Liver (tissue), 9 donors: ENCODE data around the gene AKT1S1. TPM values are rescaled to one million over a fixed set of nuclear protein-coding genes. Genes with fewer than 3 reads are reported as not detected.

ENCODE experiments used
- DNase-seq: peaks from one replicate; pipeline ENCODE4 v3.0.0-alpha.2; 2017; ENCODE audit warnings: low spot score
- H3K27ac ChIP-seq, 2 donors: one replicate each; pipeline ENCODE4 v1.7.0; 2013; ENCODE audit warnings: inconsistent platforms in 2 of 2, low read length in 2 of 2, control low read depth in 1 of 2, low read depth in 1 of 2, mild to moderate bottlenecking in 1 of 2
- H3K27me3 ChIP-seq, 4 donors: one replicate each; pipeline versions ENCODE4 v1.6.1 to v1.7.0; 2013; ENCODE audit warnings: low read length in 3 of 4, inconsistent platforms in 1 of 4, mild to moderate bottlenecking in 1 of 4, moderate library complexity in 1 of 4; ENCODE audit not compliant: control insufficient read depth in 4 of 4, insufficient read depth in 4 of 4
- H3K36me3 ChIP-seq, 4 donors: one replicate each; pipeline versions ENCODE4 v1.6.1 to v1.7.0; 2013; ENCODE audit warnings: low read length in 3 of 4, mild to moderate bottlenecking in 3 of 4, low read depth in 1 of 4, moderate library complexity in 1 of 4; ENCODE audit not compliant: control insufficient read depth in 4 of 4, insufficient read depth in 3 of 4
- H3K4me1 ChIP-seq, 4 donors: one replicate each; pipeline versions ENCODE4 v1.6.1 to v1.7.0; 2013; ENCODE audit warnings: low read length in 3 of 4, mild to moderate bottlenecking in 3 of 4, moderate library complexity in 1 of 4; ENCODE audit not compliant: control insufficient read depth in 4 of 4, insufficient read depth in 4 of 4
- H3K4me3 ChIP-seq, 3 donors: one replicate each; pipeline versions ENCODE4 v1.6.1 to v1.7.0; 2013; ENCODE audit warnings: low read length in 3 of 3, control low read depth in 1 of 3, low read depth in 1 of 3, mild to moderate bottlenecking in 1 of 3
- H3K9ac ChIP-seq, 2 donors: one replicate each; pipeline ENCODE4 v1.7.0; 2013; ENCODE audit warnings: low read length in 2 of 2, mild to moderate bottlenecking in 2 of 2, moderate library complexity in 2 of 2, control low read depth in 1 of 2, low read depth in 1 of 2
- H3K9me3 ChIP-seq, 4 donors: one replicate each; pipeline versions ENCODE4 v1.6.1 to v1.7.0; 2013; ENCODE audit warnings: low read length in 3 of 4; ENCODE audit not compliant: control insufficient read depth in 4 of 4
- FOXA1 ChIP-seq: IDR thresholded peaks from 2 replicates; pipeline ENCODE4 v1.6.1; 2016; ENCODE audit warnings: antibody characterized with exemption
- FOXA2 ChIP-seq: IDR thresholded peaks from 2 replicates; pipeline ENCODE4 v1.6.1; 2016; ENCODE audit warnings: antibody characterized with exemption
- GABPA ChIP-seq, 2 donors: IDR thresholded peaks in 1 of 2; conservative IDR thresholded peaks in 1 of 2; 2 replicates each; pipeline ENCODE4 v1.6.1; 2016; ENCODE audit warnings: antibody characterized with exemption in 2 of 2, mild to moderate bottlenecking in 1 of 2, moderate library complexity in 1 of 2
- HNF4A ChIP-seq, 2 donors: conservative IDR thresholded peaks; 2 replicates each; pipeline ENCODE4 v1.6.1; 2016; ENCODE audit warnings: antibody characterized with exemption in 2 of 2, mild to moderate bottlenecking in 2 of 2
- HNF4G ChIP-seq: IDR thresholded peaks from 2 replicates; pipeline ENCODE4 v1.6.1; 2016; ENCODE audit warnings: antibody characterized with exemption
- JUND ChIP-seq, 2 donors: IDR thresholded peaks; 2 replicates each; pipeline ENCODE4 v1.6.1; 2016; ENCODE audit warnings: antibody characterized with exemption in 2 of 2
- RAD21 ChIP-seq, 2 donors: IDR thresholded peaks; 2 replicates each; pipeline ENCODE4 v1.6.1; 2016; ENCODE audit warnings: antibody characterized with exemption in 2 of 2, mild to moderate bottlenecking in 2 of 2
- RXRA ChIP-seq, 2 donors: IDR thresholded peaks; 2 replicates each; pipeline ENCODE4 v1.6.1; 2017 to 2018; ENCODE audit warnings: antibody characterized with exemption in 2 of 2, mild to moderate bottlenecking in 1 of 2
- SP1 ChIP-seq: IDR thresholded peaks from 2 replicates; pipeline ENCODE4 v1.6.1; 2018; ENCODE audit warnings: antibody characterized with exemption, mild to moderate bottlenecking
- TAF1 ChIP-seq: conservative IDR thresholded peaks from 2 replicates; pipeline ENCODE4 v1.6.1; 2016; ENCODE audit warnings: antibody characterized with exemption, mild to moderate bottlenecking
- YY1 ChIP-seq: IDR thresholded peaks from 2 replicates; pipeline ENCODE4 v1.6.1; 2016; ENCODE audit warnings: antibody characterized with exemption, mild to moderate bottlenecking
- WGBS: extraction: QIAGEN DNeasy Blood & Tissue Kit; methylation state at CpG from one replicate; pipeline ENCODE4 v1.1.7; 2013; 5-methylcytosine and 5-hydroxymethylcytosine counted together
- polyA plus RNA-seq, 2 donors: library from polyadenylated mRNA; stranded (reverse) in 1 of 2; unstranded in 1 of 2; fragments of 200-250 nt in 1 of 2; fragments of >200 nt in 1 of 2; fragmentation: Nextera tagmentation in 1 of 2; extraction: Ambion mirVana in 1 of 2; gene quantifications; one replicate each; pipeline versions ENCODE4 v1.2.1 to v1.2.3, GENCODE V29; 2013 to 2015
- total RNA-seq, 2 donors: library from RNA; depleted of rRNA; stranded (reverse); fragments of >200 nt; gene quantifications; one replicate each; pipeline ENCODE4 v1.2.3, GENCODE V29; 2014
- TF ChIP-seq, protein P1 (sequence below): IDR thresholded peaks from 2 replicates; pipeline ENCODE4 v1.6.1; 2016; ENCODE audit warnings: antibody characterized with exemption
- TF ChIP-seq, protein P2 (sequence below): IDR thresholded peaks from 2 replicates; pipeline ENCODE4 v1.6.1; 2016; ENCODE audit warnings: antibody characterized with exemption
- TF ChIP-seq, protein P3 (sequence below): IDR thresholded peaks from 2 replicates; pipeline ENCODE4 v1.6.1; 2016; ENCODE audit warnings: antibody characterized with exemption, mild to moderate bottlenecking
- TF ChIP-seq, protein P4 (sequence below): IDR thresholded peaks from 2 replicates; pipeline ENCODE4 v1.6.1; 2016; ENCODE audit warnings: antibody characterized with exemption
- TF ChIP-seq, protein P5 (sequence below): fragments of 150-350 bp; IDR thresholded peaks from 2 replicates; pipeline ENCODE4 v1.5.1; 2017; ENCODE audit warnings: improper control_type of control experiment, low read depth, low read length; ENCODE audit not compliant: missing input control
- donor health status: healthy.
- donor health status: healthy.
- donor health status: healthy.
- donor health status: healthy.
- donor health status: healthy.

Gene AKT1S1
- total and polyA plus RNA-seq, 4 donors: 6.8 to 43.9 (median 12.9) TPM

DNA sequence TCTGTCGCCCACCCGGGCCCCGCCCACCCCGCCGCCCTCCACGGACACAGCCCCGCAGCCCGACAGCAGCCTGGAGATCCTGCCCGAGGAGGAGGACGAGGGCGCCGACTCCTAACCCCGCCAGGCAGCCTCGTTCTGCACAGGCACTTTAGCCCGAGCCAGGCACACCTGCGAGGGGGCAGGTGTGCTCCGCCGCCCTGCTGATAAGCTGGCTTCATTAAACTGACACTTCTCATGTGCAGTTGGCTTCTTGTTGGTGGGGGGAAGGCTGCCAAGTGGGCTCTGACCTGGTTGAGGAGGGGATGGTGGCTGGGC lies 11.3 kb upstream of the AKT1S1 start (continued):
- TF ChIP-seq, protein P1, sequence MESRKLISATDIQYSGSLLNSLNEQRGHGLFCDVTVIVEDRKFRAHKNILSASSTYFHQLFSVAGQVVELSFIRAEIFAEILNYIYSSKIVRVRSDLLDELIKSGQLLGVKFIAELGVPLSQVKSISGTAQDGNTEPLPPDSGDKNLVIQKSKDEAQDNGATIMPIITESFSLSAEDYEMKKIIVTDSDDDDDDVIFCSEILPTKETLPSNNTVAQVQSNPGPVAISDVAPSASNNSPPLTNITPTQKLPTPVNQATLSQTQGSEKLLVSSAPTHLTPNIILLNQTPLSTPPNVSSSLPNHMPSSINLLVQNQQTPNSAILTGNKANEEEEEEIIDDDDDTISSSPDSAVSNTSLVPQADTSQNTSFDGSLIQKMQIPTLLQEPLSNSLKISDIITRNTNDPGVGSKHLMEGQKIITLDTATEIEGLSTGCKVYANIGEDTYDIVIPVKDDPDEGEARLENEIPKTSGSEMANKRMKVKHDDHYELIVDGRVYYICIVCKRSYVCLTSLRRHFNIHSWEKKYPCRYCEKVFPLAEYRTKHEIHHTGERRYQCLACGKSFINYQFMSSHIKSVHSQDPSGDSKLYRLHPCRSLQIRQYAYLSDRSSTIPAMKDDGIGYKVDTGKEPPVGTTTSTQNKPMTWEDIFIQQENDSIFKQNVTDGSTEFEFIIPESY: no peak
- TF ChIP-seq SP1 (no peak), YY1 (no peak), FOXA1 (no peak), RAD21 (IDR thresholded peaks at IDR 0.05) (no peak)
- TF ChIP-seq, protein P2, sequence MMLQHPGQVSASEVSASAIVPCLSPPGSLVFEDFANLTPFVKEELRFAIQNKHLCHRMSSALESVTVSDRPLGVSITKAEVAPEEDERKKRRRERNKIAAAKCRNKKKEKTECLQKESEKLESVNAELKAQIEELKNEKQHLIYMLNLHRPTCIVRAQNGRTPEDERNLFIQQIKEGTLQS: no peak

DNA sequence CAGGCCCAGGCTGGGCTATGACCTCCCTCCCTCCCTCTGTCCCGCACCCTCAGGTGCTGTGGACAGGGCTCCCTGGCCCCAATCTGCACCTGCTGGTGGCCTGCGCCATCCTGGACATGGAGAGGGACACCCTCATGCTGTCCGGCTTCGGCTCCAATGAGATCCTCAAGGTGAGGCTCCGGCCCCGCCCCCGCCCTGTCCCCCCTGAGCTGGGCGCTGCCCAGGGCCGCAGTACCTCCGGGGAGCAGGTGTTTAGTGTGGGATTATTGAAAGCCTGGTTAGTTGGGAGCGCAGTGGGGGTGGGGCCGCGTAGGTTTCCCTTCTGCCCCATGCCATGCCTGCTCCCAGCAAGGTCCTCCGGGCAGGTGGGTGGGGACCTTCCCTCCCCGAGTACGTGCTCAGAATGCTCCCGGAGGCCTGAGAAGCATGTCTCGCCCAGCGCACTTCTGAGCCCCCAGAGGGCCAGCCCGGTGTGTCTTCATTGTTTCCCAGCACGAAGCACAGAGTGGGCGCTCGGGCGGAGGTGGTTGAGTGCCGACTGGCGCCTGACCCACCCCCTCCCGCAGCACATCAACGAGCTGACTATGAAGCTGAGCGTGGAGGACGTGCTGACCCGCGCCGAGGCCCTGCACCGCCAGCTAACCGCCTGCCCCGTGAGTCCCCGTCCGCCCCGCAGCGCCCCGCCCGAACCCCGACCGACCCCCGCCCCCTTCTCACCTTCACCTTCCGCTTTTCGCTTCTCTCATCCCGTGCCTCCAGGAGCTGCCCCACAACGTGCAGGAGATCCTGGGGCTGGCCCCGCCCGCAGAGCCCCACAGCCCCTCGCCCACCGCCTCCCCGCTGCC lies 10.7 kb upstream of the AKT1S1 start:
- H3K36me3 ChIP-seq: peaks cover 20 to 28% (median 24%) of the 10 kb centered on the region in 4 donors
- H3K4me1 ChIP-seq: peaks cover 0 to 9% (median 4%) of the 10 kb centered on the region in 4 donors
- H3K27ac ChIP-seq: no peak overlapping the region
- no peak for DNase-seq
- TF ChIP-seq, protein P3, sequence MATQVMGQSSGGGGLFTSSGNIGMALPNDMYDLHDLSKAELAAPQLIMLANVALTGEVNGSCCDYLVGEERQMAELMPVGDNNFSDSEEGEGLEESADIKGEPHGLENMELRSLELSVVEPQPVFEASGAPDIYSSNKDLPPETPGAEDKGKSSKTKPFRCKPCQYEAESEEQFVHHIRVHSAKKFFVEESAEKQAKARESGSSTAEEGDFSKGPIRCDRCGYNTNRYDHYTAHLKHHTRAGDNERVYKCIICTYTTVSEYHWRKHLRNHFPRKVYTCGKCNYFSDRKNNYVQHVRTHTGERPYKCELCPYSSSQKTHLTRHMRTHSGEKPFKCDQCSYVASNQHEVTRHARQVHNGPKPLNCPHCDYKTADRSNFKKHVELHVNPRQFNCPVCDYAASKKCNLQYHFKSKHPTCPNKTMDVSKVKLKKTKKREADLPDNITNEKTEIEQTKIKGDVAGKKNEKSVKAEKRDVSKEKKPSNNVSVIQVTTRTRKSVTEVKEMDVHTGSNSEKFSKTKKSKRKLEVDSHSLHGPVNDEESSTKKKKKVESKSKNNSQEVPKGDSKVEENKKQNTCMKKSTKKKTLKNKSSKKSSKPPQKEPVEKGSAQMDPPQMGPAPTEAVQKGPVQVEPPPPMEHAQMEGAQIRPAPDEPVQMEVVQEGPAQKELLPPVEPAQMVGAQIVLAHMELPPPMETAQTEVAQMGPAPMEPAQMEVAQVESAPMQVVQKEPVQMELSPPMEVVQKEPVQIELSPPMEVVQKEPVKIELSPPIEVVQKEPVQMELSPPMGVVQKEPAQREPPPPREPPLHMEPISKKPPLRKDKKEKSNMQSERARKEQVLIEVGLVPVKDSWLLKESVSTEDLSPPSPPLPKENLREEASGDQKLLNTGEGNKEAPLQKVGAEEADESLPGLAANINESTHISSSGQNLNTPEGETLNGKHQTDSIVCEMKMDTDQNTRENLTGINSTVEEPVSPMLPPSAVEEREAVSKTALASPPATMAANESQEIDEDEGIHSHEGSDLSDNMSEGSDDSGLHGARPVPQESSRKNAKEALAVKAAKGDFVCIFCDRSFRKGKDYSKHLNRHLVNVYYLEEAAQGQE: no peak
- TF ChIP-seq, protein P1: no peak
- TF ChIP-seq FOXA1 (no peak), RAD21 (IDR thresholded peaks at IDR 0.05) (no peak), TAF1 (no peak), HNF4A (conservative IDR thresholded peaks at IDR 0.05) (no peak), HNF4G (no peak), GABPA (IDR thresholded peaks at IDR 0.05 in 1 of 2, conservative IDR thresholded peaks at IDR 0.05 in 1 of 2) (no peak), SP1 (no peak), YY1 (no peak), JUND (IDR thresholded peaks at IDR 0.05) (no peak), RXRA (IDR thresholded peaks at IDR 0.05) (no peak), FOXA2 (no peak)
- TF ChIP-seq, protein P4, sequence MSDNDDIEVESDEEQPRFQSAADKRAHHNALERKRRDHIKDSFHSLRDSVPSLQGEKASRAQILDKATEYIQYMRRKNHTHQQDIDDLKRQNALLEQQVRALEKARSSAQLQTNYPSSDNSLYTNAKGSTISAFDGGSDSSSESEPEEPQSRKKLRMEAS: no peak
- TF ChIP-seq, protein P2: no peak
- TF ChIP-seq, protein P5, sequence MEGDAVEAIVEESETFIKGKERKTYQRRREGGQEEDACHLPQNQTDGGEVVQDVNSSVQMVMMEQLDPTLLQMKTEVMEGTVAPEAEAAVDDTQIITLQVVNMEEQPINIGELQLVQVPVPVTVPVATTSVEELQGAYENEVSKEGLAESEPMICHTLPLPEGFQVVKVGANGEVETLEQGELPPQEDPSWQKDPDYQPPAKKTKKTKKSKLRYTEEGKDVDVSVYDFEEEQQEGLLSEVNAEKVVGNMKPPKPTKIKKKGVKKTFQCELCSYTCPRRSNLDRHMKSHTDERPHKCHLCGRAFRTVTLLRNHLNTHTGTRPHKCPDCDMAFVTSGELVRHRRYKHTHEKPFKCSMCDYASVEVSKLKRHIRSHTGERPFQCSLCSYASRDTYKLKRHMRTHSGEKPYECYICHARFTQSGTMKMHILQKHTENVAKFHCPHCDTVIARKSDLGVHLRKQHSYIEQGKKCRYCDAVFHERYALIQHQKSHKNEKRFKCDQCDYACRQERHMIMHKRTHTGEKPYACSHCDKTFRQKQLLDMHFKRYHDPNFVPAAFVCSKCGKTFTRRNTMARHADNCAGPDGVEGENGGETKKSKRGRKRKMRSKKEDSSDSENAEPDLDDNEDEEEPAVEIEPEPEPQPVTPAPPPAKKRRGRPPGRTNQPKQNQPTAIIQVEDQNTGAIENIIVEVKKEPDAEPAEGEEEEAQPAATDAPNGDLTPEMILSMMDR: no peak
- H3K27me3 ChIP-seq: no peaks in the 10 kb centered on the region
- 91% methylated on average over 54 of the region's 54 CpGs for WGBS
- no peak overlapping the region for H3K9ac ChIP-seq
- H3K4me3 ChIP-seq: no peak overlapping the region
- H3K9me3 ChIP-seq: no peaks in the 10 kb centered on the region
